ENCODE measurements around the gene HAX1.
A peak's percentile ranks its signal among the peaks of the same experiment; 100 is the strongest.
"Not testable (repeated sequence)": the region's sequence is repeated elsewhere in the genome, so short reads cannot be mapped to it uniquely, and the experiment has no call there.

The HAX1 gene
- 72.9 to 171 (median 96.2) reads per million in 4 experiments for total RNA-seq

- DNase-seq: peak; percentile 95
Measured at GRCh38 chr1:154272217-154272998, at the start of gene HAX1. TSS of gene HAX1 (plus strand) at chr1:154272629. CDS start at chr1:154272724, 95 bp downstream.

GRCh38 chr1:154222918-154223317 lies 49.5 kb upstream of the HAX1 start:
- DNase-seq: no peak

GRCh38 chr1:154223621-154224020 lies 48.8 kb upstream of the HAX1 start:
- no peak for DNase-seq

- DNase-seq: no peak
Measured at GRCh38 chr1:154225370-154225769, 47.1 kb upstream of the HAX1 start.

GRCh38 chr1:154231112-154231511 lies 41.3 kb upstream of the HAX1 start:
- not testable (repeated sequence) for DNase-seq

GRCh38 chr1:154233127-154233526 lies 39.3 kb upstream of the HAX1 start:
- DNase-seq: not testable (repeated sequence)

GRCh38 chr1:154236855-154237254 lies 35.6 kb upstream of the HAX1 start:
- no peak for DNase-seq

- no peak for DNase-seq
Measured at GRCh38 chr1:154237435-154237834, 35.0 kb upstream of the HAX1 start.

- no peak for DNase-seq
Measured at GRCh38 chr1:154237880-154238506, 34.4 kb upstream of the HAX1 start.

GRCh38 chr1:154239491-154239890 lies 32.9 kb upstream of the HAX1 start:
- no peak for DNase-seq

- DNase-seq: no peak
Measured at GRCh38 chr1:154240294-154240833, 32.1 kb upstream of the HAX1 start.

GRCh38 chr1:154241703-154242351 lies 30.6 kb upstream of the HAX1 start:
- no peak for DNase-seq

- DNase-seq: no peak
Measured at GRCh38 chr1:154253671-154254070, 18.8 kb upstream of the HAX1 start.

GRCh38 chr1:154256686-154257085 lies 15.7 kb upstream of the HAX1 start:
- DNase-seq: no peak

GRCh38 chr1:154258784-154259183 lies 13.6 kb upstream of the HAX1 start:
- DNase-seq: no peak

GRCh38 chr1:154260127-154260526 lies 12.3 kb upstream of the HAX1 start:
- no peak for DNase-seq

GRCh38 chr1:154263465-154264332 lies 8.7 kb upstream of the HAX1 start:
- no peak for DNase-seq

- DNase-seq: no peak
Measured at GRCh38 chr1:154264454-154264853, 8.0 kb upstream of the HAX1 start.

- no peak for DNase-seq
Measured at GRCh38 chr1:154265586-154265985, 6.8 kb upstream of the HAX1 start.

- DNase-seq: no peak
Measured at GRCh38 chr1:154270833-154271232, 1.6 kb upstream of the HAX1 start.

- no peak for DNase-seq
Measured at GRCh38 chr1:154272999-154273563, 652 bp downstream of the HAX1 start.

- no peak for DNase-seq
Measured at GRCh38 chr1:154276797-154277196, 4.4 kb downstream of the HAX1 start.

Data from effector CD8-positive, alpha-beta T cell (primary cell).